ENCODE data around the gene PEMT.
"Not testable (repeated sequence)": the region's sequence is repeated elsewhere in the genome, so short reads cannot be mapped to it uniquely, and the experiment has no call there.

The PEMT gene

DNA sequence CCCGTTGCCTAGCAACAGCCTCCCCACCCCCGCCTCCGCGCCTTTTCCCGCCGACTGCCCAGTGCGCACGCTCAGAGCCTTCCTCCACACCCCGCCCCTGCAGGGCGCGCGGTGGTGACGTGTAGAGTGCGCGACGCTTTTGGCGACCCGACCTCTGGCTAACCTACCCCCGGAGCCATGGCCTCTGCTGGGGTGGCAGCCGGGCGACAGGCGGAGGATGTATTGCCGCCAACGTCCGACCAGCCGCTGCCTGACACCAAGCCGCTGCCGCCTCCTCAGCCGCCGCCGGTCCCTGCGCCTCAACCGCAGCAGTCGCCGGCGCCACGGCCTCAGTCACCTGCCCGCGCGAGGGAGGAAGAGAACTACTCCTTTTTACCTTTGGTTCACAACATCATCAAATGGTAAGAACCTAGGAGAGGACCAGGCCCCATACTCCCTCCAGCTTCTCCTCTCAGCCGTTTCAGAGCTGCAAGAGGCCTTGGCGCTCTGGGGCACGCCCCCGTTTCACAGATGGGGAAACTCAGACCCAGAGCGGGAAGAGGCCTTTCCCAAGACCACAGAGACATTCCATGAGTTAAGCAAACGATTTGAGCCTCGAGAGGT is 114.5 kb downstream of the PEMT start, which contains the start of gene MED9:
MED9 (plus strand) TSS at position 136 of the 603 bp plus-strand sequence; CDS start at position 178, 42 bp downstream.
- DNase-seq = peak; percentile 94

- DNase-seq = no peak
Measured at GRCh38 chr17:17474341-17474740, 117.2 kb downstream of the PEMT start.

- no peak for DNase-seq
Measured at GRCh38 chr17:17472333-17472920, 119.1 kb downstream of the PEMT start.

- DNase-seq = no peak
Measured at GRCh38 chr17:17469996-17470395, 121.5 kb downstream of the PEMT start.

DNA sequence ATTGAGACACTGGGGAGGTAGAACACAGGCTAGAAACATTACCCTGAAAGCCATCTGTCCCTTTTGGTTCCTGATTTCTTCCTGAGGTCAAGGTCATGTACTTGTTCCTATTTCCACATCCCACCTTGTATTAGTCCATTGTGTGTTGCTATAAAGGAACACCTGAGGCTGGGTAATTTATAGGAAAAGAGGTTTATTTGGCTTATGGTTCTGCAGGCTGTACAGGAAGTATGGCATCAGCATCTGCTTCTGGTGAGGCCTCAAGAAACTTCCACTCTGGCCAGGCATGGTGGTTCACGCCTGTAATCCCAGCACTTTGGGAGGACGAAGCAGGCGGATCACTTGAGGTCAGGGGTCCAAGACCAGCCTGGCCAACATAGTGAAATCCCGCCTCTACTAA is 122.2 kb downstream of the PEMT start:
- no peak for DNase-seq

DNA sequence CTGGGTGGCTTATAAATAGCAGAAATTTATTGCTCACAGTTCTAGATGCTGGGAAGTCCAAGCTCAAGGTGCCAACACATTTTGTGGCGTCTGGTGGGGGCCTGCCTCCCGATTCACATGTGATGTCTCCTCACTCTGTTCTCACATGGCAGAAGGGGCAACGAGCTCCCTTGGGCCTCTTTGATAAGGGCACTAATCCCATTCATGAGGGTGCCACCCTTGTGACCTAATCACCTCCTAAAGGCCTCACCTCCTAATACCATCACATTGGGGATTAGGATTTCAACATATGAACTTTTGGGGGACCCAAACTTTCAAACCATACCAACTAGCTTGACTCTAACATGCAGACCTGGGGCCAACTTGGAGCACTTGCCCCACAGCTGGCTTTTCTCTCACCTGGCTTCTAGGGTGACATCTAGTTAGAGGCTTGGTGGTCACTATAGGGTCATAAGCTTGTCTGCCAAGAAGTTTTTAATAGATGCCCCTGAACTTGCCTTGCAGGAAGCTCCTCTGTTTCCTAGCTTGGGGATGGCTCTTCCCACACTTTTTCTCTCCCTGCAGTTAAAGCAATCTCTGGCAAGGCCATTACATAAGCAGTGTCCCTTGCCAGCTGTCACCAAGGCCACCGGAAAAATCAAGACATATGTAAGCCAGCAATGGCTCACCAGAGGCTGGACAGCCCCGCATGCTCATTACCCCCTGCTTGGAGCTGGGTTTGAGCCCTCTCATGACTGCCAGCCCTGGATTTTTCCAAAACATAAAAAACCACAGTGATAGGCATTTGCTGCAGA is 123.1 kb downstream of the PEMT start:
- DNase-seq = no peak

GRCh38 chr17:17467720-17468119 is 123.8 kb downstream of the PEMT start:
- DNase-seq = no peak

DNA sequence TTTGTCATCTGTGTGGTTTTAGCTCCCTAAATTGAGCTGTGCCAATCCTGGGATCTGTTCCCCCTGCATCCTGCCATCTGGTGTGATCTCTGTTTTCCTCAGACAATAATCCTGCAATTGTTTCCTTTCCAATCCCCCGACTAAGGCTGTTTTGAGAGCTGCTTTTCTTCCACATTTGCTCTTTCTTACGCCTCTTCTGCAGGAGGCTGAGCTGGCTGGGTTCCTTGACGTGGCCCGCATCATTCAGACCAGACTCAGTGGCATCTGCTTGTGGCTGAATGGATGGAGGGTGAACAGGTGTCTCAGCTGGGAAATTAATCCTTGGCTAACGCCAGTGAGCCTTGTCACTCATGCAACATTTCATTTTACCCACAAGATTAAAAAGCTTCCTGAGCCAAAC is 124.5 kb downstream of the PEMT start:
- DNase-seq = peak; percentile 23

- no peak for DNase-seq
Measured at GRCh38 chr17:17466511-17466910, 125.0 kb downstream of the PEMT start.

GRCh38 chr17:17465878-17466277 is 125.6 kb downstream of the PEMT start:
- DNase-seq = not testable (repeated sequence)

GRCh38 chr17:17463821-17464220 is 127.7 kb downstream of the PEMT start:
- peak; percentile 25 for DNase-seq

- DNase-seq = no peak
Measured at GRCh38 chr17:17462048-17462824, 129.3 kb downstream of the PEMT start.

DNA sequence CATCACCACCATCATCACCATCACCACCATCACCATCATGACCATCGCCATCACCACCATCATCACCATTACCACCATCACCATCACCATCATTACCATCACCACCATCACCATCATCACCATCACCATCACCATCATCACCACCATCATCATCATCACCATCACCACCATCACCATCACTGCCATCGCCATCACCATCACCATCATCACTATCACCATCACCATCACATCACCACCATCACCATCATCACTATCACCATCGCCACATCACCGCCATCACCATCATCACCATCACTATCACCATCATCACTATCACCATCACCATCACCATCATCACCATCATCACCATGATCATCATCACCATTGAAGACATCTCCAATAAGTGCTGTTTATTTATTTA is 131.5 kb downstream of the PEMT start:
- no peak for DNase-seq

DNA sequence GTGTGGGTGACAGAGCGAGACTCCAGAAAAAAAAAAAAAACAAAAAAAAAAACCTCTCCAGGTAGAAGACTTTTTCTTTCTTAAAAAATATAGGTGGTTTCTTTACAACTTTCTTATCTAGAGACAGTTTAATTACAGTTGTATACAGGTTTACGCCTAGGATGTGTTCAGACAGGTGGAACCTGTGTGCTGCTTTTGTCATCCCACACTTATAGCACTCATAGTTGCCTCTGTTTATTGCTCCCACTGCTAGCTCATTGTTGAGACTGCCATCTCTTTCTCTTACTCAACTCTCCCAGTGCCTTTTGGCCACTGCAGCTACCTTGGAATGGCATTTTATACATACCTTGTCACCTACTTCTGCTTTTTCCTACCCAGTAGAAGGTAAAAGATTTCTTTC is 133.8 kb downstream of the PEMT start:
- no peak for DNase-seq

DNA sequence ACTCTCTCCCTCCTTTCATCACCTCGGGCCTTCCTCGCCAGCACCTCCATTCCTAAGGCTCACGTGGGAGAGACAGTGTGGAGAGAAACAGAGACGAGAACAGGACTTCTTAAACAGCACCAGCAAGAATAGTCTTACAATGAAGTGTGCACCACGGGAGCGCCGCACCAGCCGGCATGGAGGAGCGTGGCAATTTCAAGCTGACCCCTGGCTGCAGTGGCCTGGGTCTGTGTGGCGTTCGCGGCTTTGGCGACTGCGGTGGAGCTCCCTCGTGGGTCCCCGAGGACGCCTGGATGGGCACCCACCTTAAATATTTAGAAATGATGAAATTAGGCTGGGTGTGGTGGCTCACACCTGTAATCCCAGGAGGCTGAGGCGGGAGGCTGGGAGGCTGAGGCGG is 135.3 kb downstream of the PEMT start:
- DNase-seq = no peak

Data from midbrain (tissue), 1 donor.